Stimulated activated naive CD4-positive, alpha-beta T cell treated with Interleukin-2 at 50 U/mL for 16 hours (primary cell): ENCODE data around the gene DCST1.
A peak's percentile ranks its signal among the peaks of the same experiment; 100 is the strongest.

Experiments
- DNase-seq: peaks from one replicate; lab custom pipeline; 2025; lab: John Stamatoyannopoulos, UW

Gene DCST1

DNA sequence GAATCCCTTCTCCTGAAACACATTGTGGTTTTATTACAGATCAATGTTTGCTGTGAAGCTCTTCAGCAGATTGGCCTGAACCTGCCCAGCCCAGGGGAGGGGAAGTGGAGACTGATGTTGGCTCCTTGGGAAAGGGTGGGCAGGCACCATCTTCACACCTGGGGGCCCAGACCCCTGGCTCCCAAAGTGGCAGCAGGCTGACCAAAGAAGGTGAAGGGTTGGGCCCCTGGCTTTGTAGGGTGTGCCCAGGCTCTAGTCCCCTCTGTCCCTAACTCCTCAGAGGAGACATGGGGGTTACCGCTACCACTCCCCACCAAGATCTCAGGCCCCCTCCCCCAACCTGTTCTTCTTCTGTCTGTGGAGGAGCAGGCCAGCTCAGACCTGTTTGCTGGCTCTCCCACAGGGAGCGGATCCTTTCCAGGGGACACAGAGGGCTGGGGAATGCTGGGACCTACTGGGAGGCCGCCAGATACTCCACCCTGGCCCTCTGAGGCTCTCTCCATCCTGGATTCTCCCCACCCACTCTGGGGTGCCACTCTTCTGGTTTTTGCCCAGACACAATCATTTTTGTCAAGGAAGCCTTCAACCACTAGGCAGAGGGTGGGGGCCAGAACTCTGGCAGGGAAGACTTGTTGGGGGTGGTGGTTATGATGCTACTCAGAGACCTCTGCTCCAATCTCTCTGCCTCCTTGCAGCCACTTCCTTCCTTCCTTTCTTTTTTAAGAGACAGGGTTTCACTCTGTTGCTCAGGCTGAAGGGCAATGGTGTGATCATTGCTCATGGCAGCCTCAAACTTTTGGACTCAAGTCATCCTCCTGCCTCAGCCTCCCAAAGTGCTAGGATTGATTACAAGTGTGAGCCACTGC is 40.0 kb downstream of the DCST1 start:
- no peak for DNase-seq

DNA sequence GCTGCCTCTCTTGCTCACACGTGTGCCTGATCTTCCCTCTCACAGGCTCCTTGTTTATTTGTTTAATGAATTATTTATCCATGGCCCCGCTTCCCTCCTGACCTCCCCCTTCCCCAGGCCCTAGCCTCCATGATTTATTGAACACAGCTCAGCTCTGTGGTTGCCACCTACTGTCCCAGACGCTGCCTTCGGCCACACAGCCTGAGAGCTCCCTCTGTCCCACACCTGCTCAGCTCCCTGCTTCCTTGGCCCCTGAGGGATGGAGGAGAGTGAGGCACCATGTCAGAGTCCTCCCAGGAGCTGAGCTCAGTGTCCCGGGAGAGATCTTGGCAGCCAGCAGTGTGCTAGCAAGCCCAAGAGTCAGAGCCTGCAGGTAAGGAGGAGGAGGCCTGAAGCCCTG is 41.9 kb downstream of the DCST1 start:
- no peak for DNase-seq

DNA sequence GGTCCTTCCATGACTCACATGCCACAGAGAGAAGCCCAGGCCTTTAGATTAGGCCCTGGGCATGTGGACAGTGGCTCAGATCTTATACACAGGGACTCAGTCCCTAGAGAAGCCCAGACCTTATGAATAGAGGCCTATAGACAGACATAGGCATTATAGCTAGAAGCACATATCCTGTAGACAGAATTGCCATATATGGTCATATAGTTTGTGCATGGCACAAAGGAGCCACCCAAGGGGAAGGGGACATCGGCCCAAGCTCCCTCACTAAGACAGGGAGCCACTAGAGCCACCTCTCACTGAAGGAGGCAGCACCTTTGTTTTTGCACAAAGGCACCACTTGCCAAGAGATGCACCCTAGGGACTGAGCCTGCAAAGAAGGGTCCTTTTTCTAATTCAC is 42.7 kb downstream of the DCST1 start:
- DNase-seq: no peak

DNA sequence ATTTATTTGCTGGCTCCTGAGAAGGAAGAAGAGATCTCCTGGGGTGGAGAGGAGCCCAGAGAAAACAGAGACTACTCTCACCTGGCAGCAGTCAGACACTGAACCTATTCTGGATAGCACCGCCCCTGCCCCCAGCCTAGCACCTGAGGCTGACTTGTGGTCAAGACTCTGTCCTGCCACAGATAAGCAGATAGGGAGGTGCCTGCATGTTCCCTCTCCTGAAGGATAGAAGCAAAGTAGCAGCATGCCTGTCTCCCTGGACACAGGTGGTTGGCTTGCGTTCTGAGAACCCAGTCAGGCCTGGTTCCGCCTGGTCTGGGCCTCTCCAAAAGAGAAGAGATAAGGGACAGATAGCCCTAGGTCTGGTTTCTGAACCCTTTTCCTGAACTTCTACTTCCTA is 43.7 kb downstream of the DCST1 start:
- DNase-seq: no peak

DNA sequence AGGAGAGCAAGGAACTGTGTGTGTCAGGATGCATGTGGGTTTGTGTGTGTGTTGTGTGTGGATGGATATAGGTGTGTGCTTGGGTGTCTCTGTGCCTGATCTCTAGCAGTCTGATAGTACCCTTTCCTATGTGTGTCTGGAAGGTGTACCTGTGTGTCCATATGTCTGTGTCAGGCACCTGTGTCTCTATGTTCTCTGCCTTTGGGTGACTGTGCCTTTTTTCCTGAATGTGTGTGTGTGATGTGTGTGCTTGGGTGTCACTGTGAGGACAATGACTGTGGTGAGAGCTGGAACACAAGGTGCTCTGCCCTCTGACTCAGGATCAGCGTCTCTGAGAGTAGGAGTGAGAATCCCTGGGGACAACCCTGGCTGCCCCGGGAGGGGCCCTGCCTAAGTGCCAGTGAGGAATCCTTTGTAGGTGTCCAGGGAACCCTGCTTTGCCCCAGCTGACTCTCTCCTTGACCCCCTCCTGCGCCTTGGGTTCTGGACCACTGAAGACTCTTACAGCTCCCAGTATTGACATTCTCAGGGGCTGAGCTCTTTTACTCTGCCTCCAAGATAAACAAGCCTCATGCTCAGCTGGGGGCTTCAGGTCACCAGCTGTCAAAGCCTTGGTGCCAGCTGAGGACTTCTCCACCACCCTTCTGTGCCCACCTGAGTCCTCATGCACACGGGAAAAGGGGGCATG is 44.3 kb downstream of the DCST1 start:
- no peak for DNase-seq

DNA sequence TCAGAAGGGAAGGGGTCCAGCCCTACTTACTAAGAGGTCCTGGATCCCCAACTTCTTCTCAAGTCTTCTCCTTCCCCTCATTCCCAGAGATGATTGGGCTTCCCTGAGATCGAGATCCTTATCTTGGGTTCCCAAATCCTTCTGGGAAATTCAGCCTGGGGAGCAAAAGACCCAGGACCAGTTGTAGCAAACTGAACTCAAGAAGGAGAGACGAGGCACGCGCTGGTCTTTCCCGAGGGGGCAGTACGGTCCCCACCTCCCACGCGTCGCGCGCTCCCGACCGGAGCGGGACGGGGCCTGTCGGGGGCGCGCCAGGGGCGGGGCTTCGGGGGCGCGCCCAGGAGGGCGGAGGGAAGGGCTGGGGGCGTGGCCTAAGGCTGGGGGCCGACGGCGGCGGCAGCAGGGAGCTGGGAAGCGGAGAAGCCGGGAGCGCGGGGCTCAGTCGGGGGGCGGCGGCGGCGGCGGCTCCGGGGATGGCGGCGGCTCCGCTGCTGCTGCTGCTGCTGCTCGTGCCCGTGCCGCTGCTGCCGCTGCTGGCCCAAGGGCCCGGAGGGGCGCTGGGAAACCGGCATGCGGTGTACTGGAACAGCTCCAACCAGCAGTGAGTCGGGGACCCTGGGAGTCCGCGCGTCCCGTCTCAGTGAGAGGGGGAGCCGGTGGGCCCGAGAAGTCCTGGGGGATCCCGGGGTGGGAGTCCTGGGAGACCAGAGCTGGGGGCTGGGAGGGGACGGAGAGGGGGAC is 45.0 kb downstream of the DCST1 start, which contains the start of gene EFNA3:
Gene EFNA3, plus strand, starts transcription at position 369 of the 741 bp plus-strand sequence. Its CDS starts 105 bp downstream, at position 474.
- peak; percentile 49 for DNase-seq

DNA sequence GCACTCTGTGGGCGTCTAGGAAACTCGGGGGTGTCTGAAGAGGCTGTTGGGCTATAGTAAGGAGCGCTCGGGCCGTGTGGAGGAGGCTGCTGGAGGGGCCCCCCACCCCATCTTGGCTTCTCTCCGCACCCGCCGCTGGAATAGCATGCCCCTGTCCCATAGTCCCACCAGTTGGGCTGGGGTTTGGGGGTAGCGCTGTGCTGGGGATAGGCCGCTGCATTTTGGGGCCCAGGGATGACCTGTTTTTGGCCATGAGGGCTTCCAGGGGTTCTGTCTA is 45.5 kb downstream of the DCST1 start:
- no peak for DNase-seq

DNA sequence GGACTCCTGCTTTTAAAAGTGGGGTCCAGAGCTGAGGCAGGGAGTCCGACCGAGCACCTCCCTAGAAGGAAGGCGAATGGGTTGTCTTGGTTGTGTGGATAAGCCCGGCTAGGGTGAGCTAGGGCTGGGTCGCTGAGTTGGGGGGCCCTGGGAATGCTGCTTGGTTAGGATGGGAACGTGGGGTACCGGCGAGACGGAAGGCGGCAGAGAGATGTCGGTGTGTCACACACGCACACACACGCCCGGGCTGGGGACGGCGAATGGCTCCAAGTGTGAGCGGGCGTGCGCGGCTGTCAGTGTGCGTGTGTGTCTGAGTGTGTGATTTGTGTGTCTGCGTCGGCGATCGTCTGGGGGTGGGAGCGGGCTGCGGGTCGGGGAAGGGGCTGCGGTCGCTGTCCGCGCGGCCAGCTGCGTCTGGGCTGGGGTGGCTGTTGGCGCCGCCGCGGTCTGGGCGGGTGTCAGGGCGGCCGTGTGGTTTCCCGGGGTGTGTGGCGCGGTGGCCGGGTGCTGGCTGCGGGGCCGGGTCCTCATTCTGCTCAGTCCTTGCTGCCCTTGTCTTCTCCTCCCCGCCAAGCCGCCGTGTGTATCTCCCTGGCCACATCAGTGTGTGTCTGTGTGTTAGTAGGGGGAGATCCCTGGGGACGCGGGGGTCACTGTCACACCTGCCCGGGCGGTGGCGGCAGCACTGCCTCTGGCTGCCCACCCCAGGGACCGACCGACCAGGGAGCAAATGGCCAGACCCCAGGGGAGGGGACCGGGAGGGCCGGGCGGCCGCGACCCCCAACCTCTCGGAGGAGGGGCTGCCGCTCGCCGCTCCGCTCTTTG is 46.1 kb downstream of the DCST1 start:
- DNase-seq: no peak

DNA sequence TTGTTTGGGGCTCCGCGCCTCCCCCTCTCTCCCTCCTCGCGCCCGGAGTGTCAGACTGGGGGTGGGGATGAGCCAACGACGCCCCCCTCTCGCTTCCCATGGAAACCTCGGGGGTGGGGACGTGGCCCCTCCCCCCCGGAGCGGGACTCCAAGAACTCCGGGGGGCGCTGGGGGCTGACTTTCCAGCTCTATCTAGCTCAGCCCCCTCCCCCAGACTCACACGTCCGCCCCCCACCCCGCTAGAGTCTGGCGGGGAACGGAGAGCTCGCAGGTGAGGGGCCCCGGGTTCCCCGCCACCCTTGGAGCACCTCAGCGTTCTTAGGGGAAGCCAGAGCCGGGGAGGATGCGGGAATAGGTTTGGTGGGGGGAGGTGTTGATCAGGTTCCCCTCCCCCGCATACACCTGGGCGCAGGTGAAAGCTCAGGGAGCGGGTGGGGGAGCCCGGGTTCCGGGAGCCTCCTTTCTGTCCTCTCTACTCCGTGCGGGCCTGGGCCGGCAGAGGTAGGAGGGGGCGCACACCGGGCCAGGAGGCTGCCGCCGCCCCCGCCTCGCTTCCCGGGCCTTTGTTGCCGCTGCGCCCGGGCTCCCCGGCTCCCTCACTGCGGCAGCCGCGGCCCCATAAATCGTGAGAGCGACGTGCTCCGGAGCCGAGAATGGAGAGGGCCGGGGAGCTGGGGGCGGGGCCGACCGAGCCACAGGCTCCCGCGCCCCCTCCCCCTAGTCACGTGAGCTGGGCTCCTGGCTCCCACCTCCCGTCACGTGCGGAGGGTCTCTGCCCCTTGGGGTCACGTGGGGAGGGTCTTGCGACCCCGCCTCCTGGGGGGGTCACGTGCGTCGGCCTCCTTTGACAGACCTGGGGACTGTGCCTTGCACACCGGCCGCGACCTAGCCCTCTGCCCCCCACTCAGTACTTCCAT is 46.9 kb downstream of the DCST1 start:
- DNase-seq: peak; percentile 26

DNA sequence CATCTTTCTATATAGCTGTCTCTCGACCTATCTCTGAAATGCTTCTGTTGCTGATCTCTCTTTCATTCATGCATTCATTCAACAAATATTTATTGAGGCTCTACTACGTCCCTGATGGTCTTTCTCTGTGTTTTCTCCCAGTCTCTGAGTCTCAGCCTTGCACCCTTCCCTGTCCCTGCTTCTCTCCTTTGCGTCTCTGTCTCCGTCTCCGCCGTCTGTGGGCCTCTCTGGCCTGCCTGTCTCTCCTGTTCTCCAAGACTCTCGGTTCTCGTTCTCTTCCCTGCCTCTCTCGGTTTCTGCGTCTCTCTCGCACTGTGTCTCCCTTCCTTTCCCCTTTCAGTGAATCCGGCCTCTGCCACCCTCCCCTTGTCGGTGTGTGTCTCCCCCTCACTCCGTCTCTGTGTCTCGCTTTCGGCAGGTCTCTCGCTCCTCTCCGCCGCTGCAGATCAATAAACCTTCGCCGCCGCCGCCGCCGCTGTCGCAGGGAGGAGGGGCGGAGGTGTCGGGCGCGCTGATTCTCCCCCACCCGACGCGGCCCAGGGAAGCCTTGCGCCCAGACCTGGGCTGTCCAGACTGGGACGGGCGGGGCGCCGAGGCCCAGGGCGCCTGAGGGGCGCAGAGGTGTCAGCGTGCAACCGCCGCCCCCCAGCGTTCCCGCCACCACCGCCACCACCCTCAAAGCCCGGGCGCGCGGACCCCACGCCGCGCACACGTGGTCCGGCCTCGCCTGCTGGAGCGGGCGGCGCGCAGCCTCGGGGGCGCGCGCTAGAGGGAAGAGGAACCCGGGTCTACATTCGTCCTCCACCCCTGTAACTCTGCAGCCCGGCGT is 48.1 kb downstream of the DCST1 start:
- DNase-seq: peak; percentile 35

DNA sequence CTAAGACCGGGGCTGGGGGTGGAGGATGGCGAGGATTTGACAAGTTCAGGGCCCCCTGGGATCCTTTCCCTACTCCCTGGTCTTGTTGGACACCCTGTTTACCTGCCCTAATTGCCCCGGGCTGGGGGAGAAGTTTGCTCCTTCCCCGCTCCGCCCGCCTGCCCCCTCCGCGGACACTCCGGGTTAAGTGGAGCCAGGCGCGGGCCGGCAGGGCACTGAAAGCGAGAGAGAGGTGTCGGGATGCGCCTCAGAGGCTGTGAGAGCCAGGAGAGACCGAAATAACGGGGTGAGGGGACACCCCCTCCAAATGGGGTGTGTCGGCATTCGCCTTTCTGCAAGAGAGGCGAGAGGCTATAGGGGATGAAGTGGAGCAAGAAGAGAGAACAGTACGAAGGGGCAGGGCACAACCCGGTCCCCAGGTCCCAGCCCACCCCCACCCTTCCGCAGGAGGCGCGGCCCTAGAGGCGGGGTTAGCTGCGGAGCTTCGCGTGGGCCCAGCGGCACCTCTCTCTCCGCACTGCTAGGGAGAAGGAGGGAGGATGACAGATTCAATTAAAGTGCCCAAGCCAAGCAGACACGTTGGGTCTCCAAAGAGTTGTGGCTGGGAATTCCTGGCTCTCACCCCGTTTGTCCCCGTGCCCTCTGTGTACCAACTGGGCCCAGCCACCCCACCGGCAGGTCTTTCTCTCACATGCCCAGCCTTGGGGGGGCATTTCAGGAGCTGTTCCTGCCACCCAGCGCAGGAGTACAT is 48.9 kb downstream of the DCST1 start:
- peak; percentile 2 for DNase-seq

DNA sequence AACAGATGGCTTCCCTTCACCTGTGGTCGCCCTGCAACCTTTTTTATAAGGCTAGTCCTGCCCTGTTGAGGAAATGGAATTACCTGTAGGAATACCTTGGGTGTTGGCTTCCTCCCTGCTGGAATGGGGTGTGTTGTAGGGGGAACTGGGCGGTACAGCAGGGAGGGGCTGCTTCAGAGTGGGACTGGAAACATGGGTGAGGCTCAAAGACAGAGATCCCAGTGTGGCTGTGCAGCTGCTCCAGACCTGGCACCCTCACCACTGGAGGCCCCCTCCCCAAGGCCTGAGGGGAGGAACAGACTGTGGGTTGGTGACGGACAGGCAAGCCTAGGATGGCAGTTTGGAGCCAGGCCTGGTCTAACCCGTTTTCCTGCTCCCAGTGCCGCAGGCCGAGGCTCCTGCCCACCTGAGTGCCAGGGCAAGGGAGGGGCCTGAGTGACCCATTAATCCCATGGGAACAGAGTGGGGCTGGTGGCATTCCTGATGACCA is 49.5 kb downstream of the DCST1 start:
- DNase-seq: no peak

DNA sequence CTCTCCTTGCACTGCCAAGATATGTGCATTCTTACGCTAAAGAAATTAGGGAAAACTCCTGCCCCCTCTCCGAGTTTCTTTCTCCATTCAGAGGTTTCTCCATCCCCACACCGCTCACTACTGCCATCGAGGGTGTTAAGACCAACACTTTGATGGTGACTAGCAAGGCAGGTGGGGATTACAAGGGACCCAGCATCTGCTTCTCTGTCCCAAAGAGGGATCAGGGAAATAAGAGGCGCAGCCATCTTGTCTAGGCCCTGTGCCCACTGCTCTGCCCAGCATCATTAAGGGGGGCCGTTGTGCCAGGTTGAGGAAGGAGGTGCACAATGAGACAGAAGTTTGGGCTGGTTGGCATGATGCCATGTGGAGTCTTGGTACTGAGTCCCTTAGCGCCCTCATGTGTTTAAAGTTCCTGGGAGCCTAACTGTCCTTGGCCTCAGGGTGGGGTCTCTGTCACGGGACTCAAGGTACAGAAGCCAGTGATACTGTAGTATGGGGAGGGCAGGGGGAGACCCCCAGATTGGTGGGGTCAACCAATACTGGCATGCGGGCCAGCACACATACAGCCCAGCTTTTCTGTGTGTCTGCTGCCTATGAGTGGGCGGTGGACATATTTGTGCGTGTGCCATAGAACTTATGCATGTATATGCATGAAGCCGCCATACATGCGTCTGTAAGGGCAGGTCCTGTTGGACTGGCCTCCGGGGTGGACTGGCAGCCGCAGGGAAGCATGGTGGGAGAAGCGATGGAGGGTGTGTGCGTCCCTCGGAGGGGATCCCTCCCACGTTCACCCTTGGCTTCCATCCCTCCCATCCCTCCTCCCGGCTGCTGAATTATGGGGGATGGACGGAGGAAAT is 50.5 kb downstream of the DCST1 start:
- no peak for DNase-seq

DNA sequence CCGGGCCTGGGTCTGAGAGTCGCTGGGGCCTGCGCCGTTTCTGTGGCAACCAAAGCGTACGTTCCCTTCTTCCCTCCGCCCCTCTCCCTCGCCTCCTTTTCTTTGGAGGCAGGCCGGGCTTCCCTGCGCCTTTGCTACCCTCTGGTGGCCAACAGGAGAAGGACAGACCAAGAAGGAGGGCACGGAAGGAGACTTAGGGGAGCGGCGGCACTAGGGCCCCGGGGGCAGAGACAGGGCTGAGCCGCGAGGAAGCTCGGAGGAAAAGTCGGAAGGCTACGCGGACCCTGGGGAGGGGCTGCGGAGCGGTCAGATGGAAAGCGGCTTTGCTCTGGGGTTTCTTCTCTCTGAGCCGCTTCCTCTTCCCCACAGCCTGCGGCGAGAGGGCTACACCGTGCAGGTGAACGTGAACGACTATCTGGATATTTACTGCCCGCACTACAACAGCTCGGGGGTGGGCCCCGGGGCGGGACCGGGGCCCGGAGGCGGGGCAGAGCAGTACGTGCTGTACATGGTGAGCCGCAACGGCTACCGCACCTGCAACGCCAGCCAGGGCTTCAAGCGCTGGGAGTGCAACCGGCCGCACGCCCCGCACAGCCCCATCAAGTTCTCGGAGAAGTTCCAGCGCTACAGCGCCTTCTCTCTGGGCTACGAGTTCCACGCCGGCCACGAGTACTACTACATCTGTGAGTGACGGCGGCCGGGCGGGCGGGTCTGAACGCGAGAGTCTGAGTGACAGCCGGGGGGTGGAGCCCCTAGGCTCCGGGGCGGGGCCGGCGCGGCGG is 51.3 kb downstream of the DCST1 start:
- peak; percentile 91 for DNase-seq

DNA sequence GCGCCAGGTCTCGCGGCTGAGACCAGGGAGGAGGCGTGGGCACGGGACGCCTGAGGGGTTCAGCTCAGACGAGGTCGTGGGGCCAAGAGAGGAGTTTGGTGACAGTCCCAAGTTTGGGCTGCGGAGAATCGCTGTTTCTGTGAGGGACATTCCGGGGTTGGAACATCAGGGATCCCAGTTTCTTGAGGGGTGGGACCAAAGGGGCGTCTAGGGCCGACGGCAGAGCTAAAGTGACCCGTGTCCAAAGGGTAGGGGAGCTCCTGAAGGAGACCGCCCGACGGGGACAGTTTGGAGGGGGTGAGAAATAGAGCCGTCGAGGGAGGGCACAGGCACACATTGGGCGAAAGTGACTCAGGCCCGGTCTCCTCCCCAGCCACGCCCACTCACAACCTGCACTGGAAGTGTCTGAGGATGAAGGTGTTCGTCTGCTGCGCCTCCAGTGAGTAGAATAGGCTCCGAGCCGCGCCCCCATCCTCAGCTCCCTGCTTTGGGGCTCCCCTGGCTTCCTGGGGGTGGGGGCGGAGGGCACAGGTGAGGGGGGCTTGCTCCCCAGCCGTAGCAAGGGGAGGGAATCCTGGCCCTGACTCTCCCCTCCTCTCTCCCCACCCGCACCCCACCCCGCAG is 52.0 kb downstream of the DCST1 start:
- DNase-seq: peak; percentile 79

DNA sequence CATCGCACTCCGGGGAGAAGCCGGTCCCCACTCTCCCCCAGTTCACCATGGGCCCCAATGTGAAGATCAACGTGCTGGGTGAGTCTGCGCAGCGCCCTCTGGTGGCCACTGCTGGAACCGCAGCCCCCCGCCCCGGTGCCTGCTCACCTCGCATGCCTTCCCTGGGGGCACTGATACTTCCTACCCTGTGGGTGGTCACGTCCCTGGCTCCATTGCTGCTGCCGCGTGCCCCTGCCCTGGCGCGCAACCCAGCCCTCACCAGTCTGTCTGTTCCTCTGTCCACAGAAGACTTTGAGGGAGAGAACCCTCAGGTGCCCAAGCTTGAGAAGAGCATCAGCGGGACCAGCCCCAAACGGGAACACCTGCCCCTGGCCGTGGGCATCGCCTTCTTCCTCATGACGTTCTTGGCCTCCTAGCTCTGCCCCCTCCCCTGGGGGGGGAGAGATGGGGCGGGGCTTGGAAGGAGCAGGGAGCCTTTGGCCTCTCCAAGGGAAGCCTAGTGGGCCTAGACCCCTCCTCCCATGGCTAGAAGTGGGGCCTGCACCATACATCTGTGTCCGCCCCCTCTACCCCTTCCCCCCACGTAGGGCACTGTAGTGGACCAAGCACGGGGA is 52.6 kb downstream of the DCST1 start:
- DNase-seq: peak; percentile 70
